Measurements from ENCODE around the gene TBX4.

- TF ChIP-seq CTCF (IDR thresholded peaks at IDR 0.05 in 4 of 5, conservative IDR thresholded peaks at IDR 0.05 in 1 of 5) (no peak), POLR2A (IDR thresholded peaks at IDR 0.05) (no peak)
Measured at GRCh38 chr17:61464843-61465180, 12.6 kb downstream of the TBX4 start.

All from gastrocnemius medialis (tissue), 4 donors.